ENCODE results near the gene CCDC88C. TPM values are rescaled to one million over a fixed set of nuclear protein-coding genes. Genes with fewer than 3 reads are reported as not detected.
A peak's percentile ranks its signal among the peaks of the same experiment; 100 is the strongest.

CCDC88C gene
- total RNA-seq, 4 donors from 2014 or later: 1.1 to 2.7 (median 2.1) TPM

- H3K27me3 ChIP-seq: no peaks in the 10 kb centered on the region
- in situ Hi-C loops (cut with MboI; ENCODE audit: low sequenced_read_pairs in 4 of 4): no loop called here
- no peak overlapping the region for H3K27ac ChIP-seq
- no peaks in the 10 kb centered on the region for H3K36me3 ChIP-seq
- intact Hi-C loops (cut with DNase I; ENCODE audit: low total_unique reads): no loop called here
- H3K4me3 ChIP-seq: no peak overlapping the region
- DNase-seq (no peak), ATAC-seq (no peak)
- H3K4me1 ChIP-seq: no peaks in the 10 kb centered on the region
- TF ChIP-seq CTCF (IDR thresholded peaks at IDR 0.05 in 4 of 5, conservative IDR thresholded peaks at IDR 0.05 in 1 of 5) (no peak), POLR2A (IDR thresholded peaks at IDR 0.05) (no peak)
- H3K9me3 ChIP-seq: no peaks in the 10 kb centered on the region
These were observed 10.6 kb downstream of the CCDC88C start for GRCh38 chr14:91406982-91407381.

- H3K27me3 ChIP-seq: no peaks in the 10 kb centered on the region
- no peak for ATAC-seq
- H3K4me3 ChIP-seq: no peak overlapping the region
- intact Hi-C loops (cut with DNase I; ENCODE audit: low total_unique reads): no loop called here
- H3K9me3 ChIP-seq: no peaks in the 10 kb centered on the region
- no peaks in the 10 kb centered on the region for H3K36me3 ChIP-seq
- in situ Hi-C loops (cut with MboI; ENCODE audit: low sequenced_read_pairs in 4 of 4): no loop called here
- TF ChIP-seq CTCF (IDR thresholded peaks at IDR 0.05 in 4 of 5, conservative IDR thresholded peaks at IDR 0.05 in 1 of 5) (no peak), POLR2A (IDR thresholded peaks at IDR 0.05) (no peak)
- DNase-seq: no peak
- H3K27ac ChIP-seq: no peak overlapping the region
- no peaks in the 10 kb centered on the region for H3K4me1 ChIP-seq
These were observed 11.2 kb downstream of the CCDC88C start for GRCh38 chr14:91406451-91406850.

GRCh38 chr14:91405724-91406435 is 11.7 kb downstream of the CCDC88C start:
- H3K4me3 ChIP-seq: no peak overlapping the region
- H3K27me3 ChIP-seq: no peaks in the 10 kb centered on the region
- TF ChIP-seq POLR2A (IDR thresholded peaks at IDR 0.05): no peak
- no peak for TF ChIP-seq CTCF (IDR thresholded peaks at IDR 0.05 in 4 of 5, conservative IDR thresholded peaks at IDR 0.05 in 1 of 5)
- ATAC-seq (no peak), DNase-seq (no peak)
- H3K9me3 ChIP-seq: no peaks in the 10 kb centered on the region
- H3K36me3 ChIP-seq: no peaks in the 10 kb centered on the region
- intact Hi-C loops (cut with DNase I; ENCODE audit: low total_unique reads): no loop called here
- in situ Hi-C loops (cut with MboI; ENCODE audit: low sequenced_read_pairs in 4 of 4): no loop called here
- peaks cover 0 to 1% of the 10 kb centered on the region in 2 donors for H3K4me1 ChIP-seq
- H3K27ac ChIP-seq: peak overlapping the region in 2 of 4 donors; percentile 10 to 43

- no peak overlapping the region for H3K4me3 ChIP-seq
- peak overlapping the region in 2 of 4 donors; percentile 10 to 43 for H3K27ac ChIP-seq
- TF ChIP-seq POLR2A (IDR thresholded peaks at IDR 0.05) (no peak), CTCF (IDR thresholded peaks at IDR 0.05 in 4 of 5, conservative IDR thresholded peaks at IDR 0.05 in 1 of 5) (no peak)
- H3K9me3 ChIP-seq: no peaks in the 10 kb centered on the region
- no peaks in the 10 kb centered on the region for H3K27me3 ChIP-seq
- intact Hi-C loops (cut with DNase I; ENCODE audit: low total_unique reads) (no loop called here), in situ Hi-C loops (cut with MboI; ENCODE audit: low sequenced_read_pairs in 4 of 4) (no loop called here)
- H3K4me1 ChIP-seq: peaks cover 0 to 6% of the 10 kb centered on the region in 2 donors
- no peak for ATAC-seq
- DNase-seq: no peak
- H3K36me3 ChIP-seq: no peaks in the 10 kb centered on the region
These were observed 12.3 kb downstream of the CCDC88C start for GRCh38 chr14:91405241-91405721.
